ENCODE results near the gene BCL3.
A peak's percentile ranks its signal among the peaks of the same experiment; 100 is the strongest.

BCL3 gene

GRCh38 chr19:44756089-44756562 is 7.6 kb downstream of the BCL3 start:
- Histone ChIP-seq H2AFZ (ENCODE audit: low read depth) (no peak overlapping the region), H3K4me3 (IDR thresholded peaks at IDR 0.05; ENCODE audit: insufficient read depth, low read depth, low read length) (no peak overlapping the region), H3K36me3 (ENCODE audit: insufficient read depth) (peaks cover 4% of the 10 kb centered on the region; the same call in 1 of the 2 replicates), H3K27ac (peak overlapping the region; percentile 85; the same call in 1 of the 2 replicates), H3K79me2 (ENCODE audit: insufficient read depth, low read depth) (peaks cover 32% of the 10 kb centered on the region), H3K4me2 (peak overlapping the region; percentile 100; the same call in 1 of the 2 replicates), H3K4me1 (ENCODE audit: low read depth, poor library complexity, severe bottlenecking) (peaks cover 60% of the 10 kb centered on the region), H3K27me3 (ENCODE audit: insufficient read depth, low read depth) (no peaks in the 10 kb centered on the region), H4K20me1 (ENCODE audit: insufficient read depth) (no peaks in the 10 kb centered on the region), H3K9ac (no peak overlapping the region)
- TF ChIP-seq CTCF (conservative IDR thresholded peaks at IDR 0.05; ENCODE audit: low read depth, low read length): no peak

- no peak overlapping the region for H3K4me2 ChIP-seq
- no peaks in the 10 kb centered on the region for H3K36me3 ChIP-seq (ENCODE audit: insufficient read depth)
- no peak overlapping the region for H3K27ac ChIP-seq
- H3K4me3 ChIP-seq (IDR thresholded peaks at IDR 0.05; ENCODE audit: insufficient read depth, low read depth, low read length): no peak overlapping the region
- H3K4me1 ChIP-seq (ENCODE audit: low read depth, poor library complexity, severe bottlenecking): peaks cover 60% of the 10 kb centered on the region
- no peak overlapping the region for H3K9ac ChIP-seq
- no peak for TF ChIP-seq CTCF (conservative IDR thresholded peaks at IDR 0.05; ENCODE audit: low read depth, low read length)
- no peaks in the 10 kb centered on the region for H3K27me3 ChIP-seq (ENCODE audit: insufficient read depth, low read depth)
- H4K20me1 ChIP-seq (ENCODE audit: insufficient read depth): no peaks in the 10 kb centered on the region
- peaks cover 21% of the 10 kb centered on the region for H3K79me2 ChIP-seq (ENCODE audit: insufficient read depth, low read depth)
- H2AFZ ChIP-seq (ENCODE audit: low read depth): no peak overlapping the region
Observed at GRCh38 chr19:44757057-44757734, 8.7 kb downstream of the BCL3 start.

GRCh38 chr19:44757735-44758505 is 9.4 kb downstream of the BCL3 start:
- Histone ChIP-seq H3K27me3 (ENCODE audit: insufficient read depth, low read depth) (no peaks in the 10 kb centered on the region), H3K4me2 (no peak overlapping the region), H3K4me1 (ENCODE audit: low read depth, poor library complexity, severe bottlenecking) (peaks cover 60% of the 10 kb centered on the region), H3K27ac (no peak overlapping the region), H4K20me1 (ENCODE audit: insufficient read depth) (no peaks in the 10 kb centered on the region), H3K4me3 (IDR thresholded peaks at IDR 0.05; ENCODE audit: insufficient read depth, low read depth, low read length) (no peak overlapping the region), H3K36me3 (ENCODE audit: insufficient read depth) (no peaks in the 10 kb centered on the region), H3K9ac (no peak overlapping the region), H3K79me2 (ENCODE audit: insufficient read depth, low read depth) (peaks cover 19% of the 10 kb centered on the region), H2AFZ (ENCODE audit: low read depth) (no peak overlapping the region)
- TF ChIP-seq CTCF (conservative IDR thresholded peaks at IDR 0.05; ENCODE audit: low read depth, low read length): no peak

- Histone ChIP-seq H3K4me2 (no peak overlapping the region), H3K27me3 (ENCODE audit: insufficient read depth, low read depth) (no peaks in the 10 kb centered on the region), H3K27ac (no peak overlapping the region), H3K79me2 (ENCODE audit: insufficient read depth, low read depth) (peaks cover 19% of the 10 kb centered on the region), H3K36me3 (ENCODE audit: insufficient read depth) (no peaks in the 10 kb centered on the region), H2AFZ (ENCODE audit: low read depth) (no peak overlapping the region), H3K4me3 (IDR thresholded peaks at IDR 0.05; ENCODE audit: insufficient read depth, low read depth, low read length) (no peak overlapping the region), H4K20me1 (ENCODE audit: insufficient read depth) (no peaks in the 10 kb centered on the region), H3K9ac (no peak overlapping the region), H3K4me1 (ENCODE audit: low read depth, poor library complexity, severe bottlenecking) (peaks cover 63% of the 10 kb centered on the region)
- no peak for TF ChIP-seq CTCF (conservative IDR thresholded peaks at IDR 0.05; ENCODE audit: low read depth, low read length)
Observed at GRCh38 chr19:44758596-44758995, 10.1 kb downstream of the BCL3 start.
